CD1c-positive myeloid dendritic cell (primary cell): ENCODE results near the gene FADS6.

Source experiments
- DNase-seq: peaks from one replicate; pipeline ENCODE4 v3.0.0-alpha.2; 2016; ENCODE audit errors: extremely low spot score

Gene FADS6

GRCh38 chr17:74852237-74853047 is 41.0 kb downstream of the FADS6 start:
- peak; percentile 56 for DNase-seq

- no peak for DNase-seq
Measured at GRCh38 chr17:74851612-74852236, 41.7 kb downstream of the FADS6 start.

- no peak for DNase-seq
Measured at GRCh38 chr17:74850914-74851313, 42.5 kb downstream of the FADS6 start.

- no peak for DNase-seq
Measured at GRCh38 chr17:74850310-74850709, 43.1 kb downstream of the FADS6 start.

GRCh38 chr17:74848656-74849399 is 44.6 kb downstream of the FADS6 start:
- no peak for DNase-seq

- DNase-seq = no peak
Measured at GRCh38 chr17:74846621-74847020, 46.8 kb downstream of the FADS6 start.

GRCh38 chr17:74843352-74843627 is 50.1 kb downstream of the FADS6 start:
- DNase-seq = no peak

GRCh38 chr17:74842599-74843351 is 50.7 kb downstream of the FADS6 start:
- DNase-seq = peak; percentile 67

GRCh38 chr17:74842146-74842598 is 51.3 kb downstream of the FADS6 start:
- no peak for DNase-seq

- DNase-seq = peak; percentile 72
Measured at GRCh38 chr17:74840989-74841666, 52.3 kb downstream of the FADS6 start.

GRCh38 chr17:74839990-74840852 is 53.2 kb downstream of the FADS6 start:
- no peak for DNase-seq

- no peak for DNase-seq
Measured at GRCh38 chr17:74838274-74838673, 55.2 kb downstream of the FADS6 start.

- DNase-seq = no peak
Measured at GRCh38 chr17:74836691-74837467, 56.6 kb downstream of the FADS6 start.

- no peak for DNase-seq
Measured at GRCh38 chr17:74836191-74836590, 57.2 kb downstream of the FADS6 start.

GRCh38 chr17:74833501-74834377 is 59.7 kb downstream of the FADS6 start:
- DNase-seq = peak; percentile 55

- no peak for DNase-seq
Measured at GRCh38 chr17:74832421-74832820, 61.0 kb downstream of the FADS6 start.

GRCh38 chr17:74831444-74832146 is 61.8 kb downstream of the FADS6 start:
- no peak for DNase-seq

GRCh38 chr17:74830861-74831260 is 62.6 kb downstream of the FADS6 start:
- DNase-seq = no peak
